ENCODE data around the gene ADSL. TPM values are rescaled to one million over a fixed set of nuclear protein-coding genes. Genes with fewer than 3 reads are reported as not detected.

ADSL gene
- total and polyA plus RNA-seq, 2 donors from 2014 or later, result 42.5 to 57.5 TPM

DNA sequence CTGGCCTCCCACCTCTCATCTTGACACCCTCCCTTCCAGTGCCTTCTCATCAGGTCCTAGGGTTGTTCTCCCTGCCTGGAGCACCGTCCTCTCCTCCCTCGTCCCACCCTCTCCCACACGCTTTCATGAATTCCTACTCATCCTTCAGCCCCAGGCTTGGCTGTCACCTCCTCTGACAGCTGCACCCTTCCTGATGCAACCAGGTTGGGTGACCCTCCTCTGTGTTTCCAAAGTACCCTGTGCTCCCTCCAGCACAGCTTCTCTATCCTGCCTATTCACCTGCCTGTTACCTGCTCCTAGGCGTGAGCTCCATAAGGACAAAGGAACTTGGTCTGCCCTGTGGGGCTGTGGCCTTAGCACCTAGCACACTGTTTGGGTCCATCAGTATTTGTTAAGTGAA is 82.5 kb downstream of the ADSL start:
- H3K27me3 ChIP-seq (ENCODE audit: control insufficient read depth, insufficient read depth, low read length), result no peaks in the 10 kb centered on the region
- H3K4me3 ChIP-seq (ENCODE audit: low read length in 3 of 3), result no peak overlapping the region
- H3K9me3 ChIP-seq (ENCODE audit: control insufficient read depth in 2 of 3, insufficient read depth in 1 of 3, low read length in 3 of 3), result no peaks in the 10 kb centered on the region
- H3K27ac ChIP-seq (ENCODE audit: low read depth in 2 of 2, low read length in 2 of 2), result no peak overlapping the region
- no peak for TF ChIP-seq CTCF (IDR thresholded peaks at IDR 0.05; ENCODE audit: borderline replicate concordance, extremely low read depth, insufficient read depth)
- DNase-seq (no peak), FAIRE-seq (no peak)
- intact Hi-C loops (cut with DNase I), result no loop called here
- H3K4me1 ChIP-seq (ENCODE audit: control insufficient read depth in 2 of 3, insufficient read depth in 2 of 3, low read depth in 1 of 3, low read length in 3 of 3), result no peaks in the 10 kb centered on the region
- H3K9ac ChIP-seq (ENCODE audit: low read length in 3 of 3), result no peak overlapping the region
- H3K36me3 ChIP-seq (ENCODE audit: control insufficient read depth in 2 of 3, insufficient read depth in 3 of 3, low read length in 3 of 3), result peaks cover 2 to 22% (median 13%) of the 10 kb centered on the region in 3 donors

GRCh38 chr22:40429481-40429880 is 83.2 kb downstream of the ADSL start:
- Histone ChIP-seq H3K4me1 (ENCODE audit: control insufficient read depth in 2 of 3, insufficient read depth in 2 of 3, low read depth in 1 of 3, low read length in 3 of 3) (no peaks in the 10 kb centered on the region), H3K36me3 (ENCODE audit: control insufficient read depth in 2 of 3, insufficient read depth in 3 of 3, low read length in 3 of 3) (peaks cover 2 to 22% (median 13%) of the 10 kb centered on the region in 3 donors), H3K27me3 (ENCODE audit: control insufficient read depth, insufficient read depth, low read length) (no peaks in the 10 kb centered on the region), H3K9ac (ENCODE audit: low read length in 3 of 3) (no peak overlapping the region), H3K27ac (ENCODE audit: low read depth in 2 of 2, low read length in 2 of 2) (no peak overlapping the region), H3K9me3 (ENCODE audit: control insufficient read depth in 2 of 3, insufficient read depth in 1 of 3, low read length in 3 of 3) (no peaks in the 10 kb centered on the region), H3K4me3 (ENCODE audit: low read length in 3 of 3) (no peak overlapping the region)
- intact Hi-C loops (cut with DNase I), result no loop called here
- no peak for TF ChIP-seq CTCF (IDR thresholded peaks at IDR 0.05; ENCODE audit: borderline replicate concordance, extremely low read depth, insufficient read depth)
- FAIRE-seq (no peak), DNase-seq (no peak)

- no peak for FAIRE-seq
- no peak for TF ChIP-seq CTCF (IDR thresholded peaks at IDR 0.05; ENCODE audit: borderline replicate concordance, extremely low read depth, insufficient read depth)
Observed at GRCh38 chr22:40430991-40431390, 84.7 kb downstream of the ADSL start.

GRCh38 chr22:40432157-40432556 is 85.9 kb downstream of the ADSL start:
- H3K9ac ChIP-seq (ENCODE audit: low read length in 3 of 3), result no peak overlapping the region
- DNase-seq (no peak), FAIRE-seq (no peak)
- no peaks in the 10 kb centered on the region for H3K27me3 ChIP-seq (ENCODE audit: control insufficient read depth, insufficient read depth, low read length)
- no peak overlapping the region for H3K4me3 ChIP-seq (ENCODE audit: low read length in 3 of 3)
- H3K9me3 ChIP-seq (ENCODE audit: control insufficient read depth in 2 of 3, insufficient read depth in 1 of 3, low read length in 3 of 3), result no peaks in the 10 kb centered on the region
- TF ChIP-seq CTCF (IDR thresholded peaks at IDR 0.05; ENCODE audit: borderline replicate concordance, extremely low read depth, insufficient read depth), result no peak
- intact Hi-C loops (cut with DNase I), result no loop called here
- H3K4me1 ChIP-seq (ENCODE audit: control insufficient read depth in 2 of 3, insufficient read depth in 2 of 3, low read depth in 1 of 3, low read length in 3 of 3), result peaks cover 0 to 2% (median 0%) of the 10 kb centered on the region in 3 donors
- peaks cover 0 to 22% (median 13%) of the 10 kb centered on the region in 3 donors for H3K36me3 ChIP-seq (ENCODE audit: control insufficient read depth in 2 of 3, insufficient read depth in 3 of 3, low read length in 3 of 3)
- H3K27ac ChIP-seq (ENCODE audit: low read depth in 2 of 2, low read length in 2 of 2), result no peak overlapping the region

More at GRCh38 chr22:40430991-40431390, 84.7 kb downstream of the ADSL start:
- H3K4me3 ChIP-seq (ENCODE audit: low read length in 3 of 3), result no peak overlapping the region
- DNase-seq, result no peak
- no peak overlapping the region for H3K27ac ChIP-seq (ENCODE audit: low read depth in 2 of 2, low read length in 2 of 2)
- no peaks in the 10 kb centered on the region for H3K4me1 ChIP-seq (ENCODE audit: control insufficient read depth in 2 of 3, insufficient read depth in 2 of 3, low read depth in 1 of 3, low read length in 3 of 3)
- H3K9ac ChIP-seq (ENCODE audit: low read length in 3 of 3), result no peak overlapping the region
- H3K9me3 ChIP-seq (ENCODE audit: control insufficient read depth in 2 of 3, insufficient read depth in 1 of 3, low read length in 3 of 3), result no peaks in the 10 kb centered on the region
- peaks cover 2 to 22% (median 13%) of the 10 kb centered on the region in 3 donors for H3K36me3 ChIP-seq (ENCODE audit: control insufficient read depth in 2 of 3, insufficient read depth in 3 of 3, low read length in 3 of 3)
- no peaks in the 10 kb centered on the region for H3K27me3 ChIP-seq (ENCODE audit: control insufficient read depth, insufficient read depth, low read length)
- intact Hi-C loops (cut with DNase I), result no loop called here

All from kidney (tissue), 14 donors.